GM12878 (cell line): ENCODE data around the gene AP3D1. TPM values are rescaled to one million over a fixed set of nuclear protein-coding genes. Genes with fewer than 3 reads are reported as not detected.

Experiments used
- ATAC-seq: fragments of 200-7000 bp; cut with Tn5 transposase; 3 replicates; pipeline ENCODE4 v1.9.1; 2020; ENCODE audit warnings: mild to moderate bottlenecking, moderate library complexity
- BruUV-seq: library from RNA; stranded (reverse); fragments of 400-500 nt; replicated peaks from 2 replicates; lab custom pipeline; 2021; lab: Mats Ljungman, UMichigan
- CTCF ChIA-PET: fragments of 300-600 bp; sonication (Branson Sonifier 250); formaldehyde crosslinking; extraction: SDS; loops from one replicate; lab custom pipeline; 2021; ENCODE audit warnings: inconsistent platforms; lab: Yijun Ruan, JAX
- POLR2A ChIA-PET: fragments of 350-600 bp; formaldehyde crosslinking; extraction: SDS; loops from one replicate; lab custom pipeline; 2021; ENCODE audit warnings: inconsistent platforms; lab: Charles Lee
- RAD21 ChIA-PET: fragments of 300-600 bp; sonication (Branson Sonifier 250); formaldehyde crosslinking; loops from one replicate; lab custom pipeline; 2023; ENCODE audit warnings: antibody characterized with exemption; ENCODE audit not compliant: unreplicated experiment; lab: Charles Lee
- SMC1A ChIA-PET: fragments of 300-600 bp; sonication (Branson Sonifier 250); formaldehyde crosslinking; loops from one replicate; lab custom pipeline; 2023; ENCODE audit not compliant: unreplicated experiment, uncharacterized antibody; lab: Charles Lee
- DNase-seq: peaks from one replicate; pipeline ENCODE4 v3.0.0-alpha.2; 2011; ENCODE audit warnings: low read depth, low spot score
- FAIRE-seq: peaks from 3 replicates; lab custom pipeline; 2011; peaks lifted over from hg19 to GRCh38; lab: Jason Lieb, UNC
- H2AFZ ChIP-seq: 2 replicates; pipeline ENCODE4 v1.6.0; 2011; ENCODE audit warnings: low read depth, low read length, control low read depth; ENCODE audit not compliant: control insufficient read depth
- H3K27ac ChIP-seq: 2 replicates; pipeline ENCODE4 v1.5.1; 2011; ENCODE audit warnings: control low read depth; ENCODE audit not compliant: control insufficient read depth, insufficient read depth
- H3K27me3 ChIP-seq, 2 experiments: replicated peaks in 1 of 2; 2 replicates each; pipeline versions ENCODE4 v1.6.0 to v1.6.1; 2011; ENCODE audit warnings: low read length in 1 of 2; ENCODE audit not compliant: control insufficient read depth in 2 of 2, insufficient read depth in 2 of 2
- H3K36me3 ChIP-seq, 2 experiments: 2 replicates each; pipeline ENCODE4 v1.5.1; 2011; ENCODE audit warnings: low read length in 1 of 2; ENCODE audit not compliant: control insufficient read depth in 2 of 2, insufficient read depth in 2 of 2
- H3K4me1 ChIP-seq: 2 replicates; pipeline ENCODE4 v1.6.1; 2011; ENCODE audit warnings: mild to moderate bottlenecking, low read length, moderate library complexity, mixed read lengths; ENCODE audit not compliant: control insufficient read depth, insufficient read depth
- H3K4me2 ChIP-seq: 2 replicates; pipeline ENCODE4 v1.6.0; 2011; ENCODE audit warnings: control low read depth; ENCODE audit not compliant: control insufficient read depth, insufficient read depth
- H3K4me3 ChIP-seq: fragments of 200-600 bp; sonication (generic); 2 replicates; pipeline ENCODE4 v1.5.1; 2016
- H3K79me2 ChIP-seq: 2 replicates; pipeline ENCODE4 v1.6.0; 2011; ENCODE audit warnings: low read length; ENCODE audit not compliant: control insufficient read depth, insufficient read depth
- H3K9ac ChIP-seq: 2 replicates; pipeline ENCODE4 v1.8.0; 2011; ENCODE audit warnings: low read length, control low read depth, mixed read lengths; ENCODE audit not compliant: control insufficient read depth, insufficient read depth
- H3K9me3 ChIP-seq: replicated peaks from 3 replicates; pipeline ENCODE4 v1.5.1; 2011; ENCODE audit warnings: mild to moderate bottlenecking, low read length; ENCODE audit not compliant: control insufficient read depth, insufficient read depth
- H4K20me1 ChIP-seq: 2 replicates; pipeline ENCODE4 v1.6.0; 2011; ENCODE audit not compliant: control insufficient read depth, insufficient read depth
- CREM ChIP-seq: IDR thresholded peaks from 2 replicates; pipeline ENCODE4 v1.6.1; 2014; ENCODE audit warnings: antibody characterized with exemption, low read depth
- NBN ChIP-seq: fragments of 450-650 bp; IDR thresholded peaks from 2 replicates; pipeline ENCODE4 v1.6.1; 2016
- POLR2A ChIP-seq: IDR thresholded peaks from 2 replicates; pipeline ENCODE4 v1.6.1; 2011; ENCODE audit warnings: low read depth, mild to moderate bottlenecking, low read length
- ZNF592 ChIP-seq: fragments of 450-650 bp; IDR thresholded peaks from 2 replicates; pipeline ENCODE4 v1.6.1; 2017; ENCODE audit warnings: mild to moderate bottlenecking, moderate library complexity
- whole genome bisulfite sequencing: methylation state at CpG from one replicate; pipeline ENCODE4 v1.1.6; 2016; ENCODE audit warnings: low lambda C conversion rate; ENCODE audit not compliant: insufficient replicate concordance, insufficient coverage; ENCODE audit errors: missing lambda C conversion rate; 5-methylcytosine and 5-hydroxymethylcytosine counted together
- in situ Hi-C: fragments of 300-500 bp; cut with MboI; formaldehyde crosslinking; loops from 9 replicates; pipeline ENCODE4 v1.14.3; 2018; ENCODE audit warnings: mixed read lengths
- intact Hi-C: fragments of 100-400 bp; cut with micrococcal nuclease; formaldehyde crosslinking; loops from one replicate; pipeline ENCODE4 v1.14.2; 2022; ENCODE audit not compliant: unreplicated experiment
- polyA plus RNA-seq, 11 experiments: library from polyadenylated mRNA; depleted of rRNA in 4 of 11; unstranded in 6 of 11; stranded (reverse) in 5 of 11; fragments of >200 nt; fragmentation: Nextera tagmentation in 4 of 11; fragmentation: Illumina TruSeq in 1 of 11; extraction: Ambion mirVana in 4 of 11; extraction: Trizol in 1 of 11; gene quantifications; 1 replicate in 1 of 11; 2 replicates in 10 of 11; pipeline versions ENCODE4 v1.2.1 to v1.2.3, GENCODE V29; 2011 to 2016; ENCODE audit warnings: inconsistent platforms in 2 of 11, missing spikeins in 2 of 11, low read depth in 1 of 11
- total RNA-seq, 4 experiments: library from RNA; depleted of rRNA in 3 of 4; stranded (reverse); fragments of >200 nt in 3 of 4; fragmentation: Illumina TruSeq in 1 of 4; extraction: Trizol in 1 of 4; gene quantifications; 2 replicates each; pipeline versions ENCODE4 v1.2.1 to v1.2.3, GENCODE V29; 2013 to 2021

AP3D1 gene
- total and polyA plus RNA-seq, 10 of the 15 experiments (the other 5 are each of a cell fraction or from before 2014, with no cell fraction given) = 1.5 to 108 (median 59.1) TPM

- TF ChIP-seq ZNF592 = no peak
- TF ChIP-seq NBN = no peak
Measured at GRCh38 chr19:2121416-2122051, 29.8 kb downstream of the AP3D1 start (continued).

- Histone ChIP-seq H3K4me1 (no peaks in the 10 kb centered on the region), H3K9ac (no peak overlapping the region), H3K4me2 (no peak overlapping the region), H3K27ac (no peak overlapping the region), H3K27me3 (no peaks in the 10 kb centered on the region), H3K36me3 (peaks cover 6 to 54% of the 10 kb centered on the region in 2 experiments; a peak in 3 of 4 replicates), H4K20me1 (no peaks in the 10 kb centered on the region), H2AFZ (no peak overlapping the region), H3K9me3 (no peaks in the 10 kb centered on the region), H3K79me2 (no peaks in the 10 kb centered on the region), H3K4me3 (no peak overlapping the region)
- ATAC-seq (no peak), FAIRE-seq (no peak), DNase-seq (no peak)
- RAD21 ChIA-PET = no interaction called here
- intact Hi-C loops = no loop called here
- in situ Hi-C loops = no loop called here
- POLR2A ChIA-PET = no interaction called here
- CTCF ChIA-PET = no interaction called here
- WGBS = 96% methylated on average over 26 of the region's 26 CpGs
- TF ChIP-seq POLR2A = 0 out of 2 replicates have a peak, but pooled peaks have one; percentile 30
- TF ChIP-seq CREM = no peak
- BruUV-seq = no TSS peak
- SMC1A ChIA-PET = no interaction called here
Measured at GRCh38 chr19:2120821-2121220, 30.5 kb downstream of the AP3D1 start.
